ENCODE results near the gene PHETA1.

DNA sequence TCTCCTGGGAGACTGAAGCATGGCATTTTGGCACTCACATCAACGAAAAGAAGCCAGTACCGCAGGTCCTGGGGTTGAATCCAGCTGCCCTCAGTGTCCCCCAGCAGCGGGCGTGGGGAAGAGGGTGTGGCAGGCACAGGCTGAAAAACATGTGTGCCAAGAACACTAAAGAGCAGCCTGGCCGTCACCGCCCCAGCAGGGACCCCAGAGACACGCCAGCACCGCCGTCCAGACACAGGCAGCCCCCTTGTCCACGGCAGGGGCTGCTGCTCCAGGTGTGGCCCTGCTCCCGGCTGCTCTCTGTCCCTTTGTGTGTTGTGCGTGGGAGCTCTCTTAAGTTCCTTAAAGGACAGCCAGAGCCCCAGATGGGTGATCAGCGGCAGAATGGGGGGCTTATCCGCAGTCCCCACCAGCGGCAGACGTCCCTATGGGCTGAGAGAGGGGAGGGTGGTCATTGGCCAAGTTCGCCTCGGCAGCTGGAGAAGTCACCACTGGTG is 556 bp downstream of the PHETA1 start:
- TF ChIP-seq CTCF (IDR thresholded peaks at IDR 0.05; ENCODE audit: borderline replicate concordance, extremely low read depth, low read length, poor library complexity, severe bottlenecking) (no peak), EZH2 (IDR thresholded peaks at IDR 0.05; ENCODE audit: borderline replicate concordance, low read depth, low read length, severe bottlenecking) (no peak)

Measured in DND-41 (cell line).